Prostate gland (tissue), 2 donors: Measurements from ENCODE around the gene NXPE1.

Experiments
- POLR2A ChIP-seq: fragments of 450-650 bp; IDR thresholded peaks from one replicate; pipeline ENCODE4 v1.6.1; 2016; ENCODE audit warnings: antibody characterized with exemption, mild to moderate bottlenecking
- POLR2AphosphoS5 ChIP-seq: sonication (generic); formaldehyde crosslinking; IDR thresholded peaks from one replicate; pipeline ENCODE4 v1.6.1; 2017; ENCODE audit warnings: antibody characterized with exemption
- TF ChIP-seq, protein P1 (sequence below), 4 experiments: fragments of 200-600 bp in 2 of 4; fragments of 450-650 bp in 2 of 4; sonication (generic) in 2 of 4; IDR thresholded peaks; 1 replicate in 3 of 4; 2 replicates in 1 of 4; pipeline ENCODE4 v1.5.1; 2016 to 2019; ENCODE audit warnings: antibody characterized with exemption in 4 of 4, mild to moderate bottlenecking in 2 of 4, moderate library complexity in 2 of 4

GRCh38 chr11:114569801-114570200 is 10.1 kb upstream of the NXPE1 start:
- TF ChIP-seq POLR2AphosphoS5 (no peak), POLR2A (no peak)
- TF ChIP-seq, protein P1, sequence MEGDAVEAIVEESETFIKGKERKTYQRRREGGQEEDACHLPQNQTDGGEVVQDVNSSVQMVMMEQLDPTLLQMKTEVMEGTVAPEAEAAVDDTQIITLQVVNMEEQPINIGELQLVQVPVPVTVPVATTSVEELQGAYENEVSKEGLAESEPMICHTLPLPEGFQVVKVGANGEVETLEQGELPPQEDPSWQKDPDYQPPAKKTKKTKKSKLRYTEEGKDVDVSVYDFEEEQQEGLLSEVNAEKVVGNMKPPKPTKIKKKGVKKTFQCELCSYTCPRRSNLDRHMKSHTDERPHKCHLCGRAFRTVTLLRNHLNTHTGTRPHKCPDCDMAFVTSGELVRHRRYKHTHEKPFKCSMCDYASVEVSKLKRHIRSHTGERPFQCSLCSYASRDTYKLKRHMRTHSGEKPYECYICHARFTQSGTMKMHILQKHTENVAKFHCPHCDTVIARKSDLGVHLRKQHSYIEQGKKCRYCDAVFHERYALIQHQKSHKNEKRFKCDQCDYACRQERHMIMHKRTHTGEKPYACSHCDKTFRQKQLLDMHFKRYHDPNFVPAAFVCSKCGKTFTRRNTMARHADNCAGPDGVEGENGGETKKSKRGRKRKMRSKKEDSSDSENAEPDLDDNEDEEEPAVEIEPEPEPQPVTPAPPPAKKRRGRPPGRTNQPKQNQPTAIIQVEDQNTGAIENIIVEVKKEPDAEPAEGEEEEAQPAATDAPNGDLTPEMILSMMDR (IDR thresholded peaks at IDR 0.05): no peak
